HepG2 (cell line): ENCODE results near the gene ASAP2. TPM values are rescaled to one million over a fixed set of nuclear protein-coding genes. Genes with fewer than 3 reads are reported as not detected.
A peak's percentile ranks its signal among the peaks of the same experiment; 100 is the strongest.

ENCODE experiments used
- ARHGAP35 ChIP-seq: sonication (generic); formaldehyde crosslinking; IDR thresholded peaks from 2 replicates; pipeline ENCODE4 v1.9.0; 2022; ENCODE audit warnings: mild to moderate bottlenecking, inconsistent platforms, moderate library complexity, missing genetic modification reagents, borderline replicate concordance
- ATF7-NPFF ChIP-seq: sonication (generic); formaldehyde crosslinking; IDR thresholded peaks from 2 replicates; pipeline ENCODE4 v1.8.1; 2023; ENCODE audit warnings: mild to moderate bottlenecking, low read depth, missing genetic modification reagents, moderate library complexity
- EP300 ChIP-seq, 3 experiments: sonication (generic) in 1 of 3; formaldehyde crosslinking in 1 of 3; IDR thresholded peaks; 2 replicates each; pipeline versions ENCODE4 v1.5.1 to v1.6.1; 2011 to 2020; ENCODE audit warnings: low read depth in 2 of 3, low read length in 2 of 3, borderline replicate concordance in 1 of 3, improper control_type of control experiment in 1 of 3, mild to moderate bottlenecking in 1 of 3, missing genetic modification reagents in 1 of 3, moderate library complexity in 1 of 3
- ETV6 ChIP-seq: sonication (generic); formaldehyde crosslinking; conservative IDR thresholded peaks from 2 replicates; pipeline ENCODE4 v1.4.0; 2020; ENCODE audit warnings: missing genetic modification reagents
- EZH2 ChIP-seq: conservative IDR thresholded peaks from 2 replicates; pipeline ENCODE4 v1.6.1; 2012; ENCODE audit warnings: mild to moderate bottlenecking, low read depth, low read length, moderate library complexity
- MAZ ChIP-seq, 2 experiments: sonication (generic) in 1 of 2; formaldehyde crosslinking in 1 of 2; IDR thresholded peaks; 2 replicates each; pipeline versions ENCODE4 v1.5.0 to v1.6.1; 2012 to 2020; ENCODE audit warnings: low read depth in 2 of 2, mild to moderate bottlenecking in 2 of 2, borderline replicate concordance in 1 of 2, improper control_type of control experiment in 1 of 2, low read length in 1 of 2, missing genetic modification reagents in 1 of 2, moderate library complexity in 1 of 2
- MBD4 ChIP-seq: IDR thresholded peaks from 2 replicates; pipeline ENCODE4 v1.6.1; 2012; ENCODE audit warnings: low read length, inconsistent platforms, borderline replicate concordance
- MTA3 ChIP-seq: sonication (generic); formaldehyde crosslinking; IDR thresholded peaks from 2 replicates; pipeline ENCODE4 v1.4.0; 2020; ENCODE audit warnings: missing genetic modification reagents
- NFE2L1 ChIP-seq: sonication (generic); formaldehyde crosslinking; IDR thresholded peaks from 2 replicates; pipeline ENCODE4 v1.4.0; 2020; ENCODE audit warnings: missing genetic modification reagents, mild to moderate bottlenecking, borderline replicate concordance
- NR2F6 ChIP-seq, 2 experiments: IDR thresholded peaks; 2 replicates each; pipeline ENCODE4 v1.6.1; 2016; ENCODE audit warnings: antibody characterized with exemption in 1 of 2, mild to moderate bottlenecking in 1 of 2
- RAD21 ChIP-seq: fragments of 450-650 bp; formaldehyde crosslinking; IDR thresholded peaks from 2 replicates; pipeline ENCODE4 v1.5.0; 2020; ENCODE audit warnings: mild to moderate bottlenecking
- SPEN ChIP-seq: sonication (generic); formaldehyde crosslinking; IDR thresholded peaks from 2 replicates; pipeline ENCODE4 v1.5.1; 2020; ENCODE audit warnings: low read depth, mild to moderate bottlenecking, missing genetic modification reagents
- SRY ChIP-seq: sonication (generic); formaldehyde crosslinking; IDR thresholded peaks from 2 replicates; pipeline ENCODE4 v1.8.0; 2022; ENCODE audit warnings: mild to moderate bottlenecking, missing genetic modification reagents
- ZBTB38 ChIP-seq: sonication (generic); formaldehyde crosslinking; IDR thresholded peaks from 2 replicates; pipeline ENCODE4 v1.5.1; 2020; ENCODE audit warnings: mild to moderate bottlenecking, missing genetic modification reagents
- ZBTB7B ChIP-seq: sonication (generic); formaldehyde crosslinking; IDR thresholded peaks from 2 replicates; pipeline ENCODE4 v1.4.0; 2020; ENCODE audit warnings: missing genetic modification reagents
- ZC3H13 ChIP-seq: sonication (generic); formaldehyde crosslinking; IDR thresholded peaks from 2 replicates; pipeline ENCODE4 v1.8.1; 2023; ENCODE audit warnings: mild to moderate bottlenecking, missing genetic modification reagents, moderate library complexity
- ZNF232 ChIP-seq: sonication (generic); formaldehyde crosslinking; IDR thresholded peaks from 2 replicates; pipeline ENCODE4 v1.4.0; 2020; ENCODE audit warnings: missing genetic modification reagents, borderline replicate concordance
- ZNF589 ChIP-seq: sonication (generic); formaldehyde crosslinking; conservative IDR thresholded peaks from 2 replicates; pipeline ENCODE4 v1.8.0; 2022; ENCODE audit warnings: mild to moderate bottlenecking, moderate library complexity, missing genetic modification reagents
- ZNF766 ChIP-seq: sonication (generic); formaldehyde crosslinking; IDR thresholded peaks from 2 replicates; pipeline ENCODE4 v1.5.0; 2020; ENCODE audit warnings: missing genetic modification reagents, borderline replicate concordance
- polyA plus RNA-seq, 8 experiments: library from polyadenylated mRNA; depleted of rRNA in 3 of 8; stranded (reverse) in 7 of 8; unstranded in 1 of 8; fragments of >200 nt; fragmentation: Illumina TruSeq in 4 of 8; extraction: Trizol in 4 of 8; gene quantifications; 2 replicates each; pipeline versions ENCODE4 v1.2.1 to v1.2.3, GENCODE V29; 2011 to 2016; ENCODE audit warnings: low read depth in 4 of 8, missing spikeins in 1 of 8, mixed read lengths in 1 of 8; ENCODE audit not compliant: insufficient read depth in 1 of 8
- total RNA-seq, 5 experiments: library from RNA; depleted of rRNA; stranded (reverse); fragments of >200 nt; fragmentation: Illumina TruSeq; extraction: Trizol; gene quantifications; 2 replicates each; pipeline ENCODE4 v1.2.3, GENCODE V29; 2016; ENCODE audit warnings: low read depth in 1 of 5
- TF ChIP-seq, protein P1 (sequence below): sonication (generic); formaldehyde crosslinking; IDR thresholded peaks from 2 replicates; pipeline ENCODE4 v1.5.0; 2020; ENCODE audit warnings: mild to moderate bottlenecking, missing genetic modification reagents, borderline replicate concordance
- TF ChIP-seq, protein P2 (sequence below): sonication (generic); formaldehyde crosslinking; IDR thresholded peaks from 2 replicates; pipeline ENCODE4 v1.4.0; 2020; ENCODE audit warnings: missing genetic modification reagents
- TF ChIP-seq, protein P3 (sequence below): sonication (generic); formaldehyde crosslinking; conservative IDR thresholded peaks from 2 replicates; pipeline ENCODE4 v1.4.0; 2020; ENCODE audit warnings: missing genetic modification reagents

Gene ASAP2
- total and polyA plus RNA-seq, 2 of the 13 experiments (the other 11 are each of a cell fraction or from before 2014, with no cell fraction given): 7.3 to 22.3 TPM

DNA sequence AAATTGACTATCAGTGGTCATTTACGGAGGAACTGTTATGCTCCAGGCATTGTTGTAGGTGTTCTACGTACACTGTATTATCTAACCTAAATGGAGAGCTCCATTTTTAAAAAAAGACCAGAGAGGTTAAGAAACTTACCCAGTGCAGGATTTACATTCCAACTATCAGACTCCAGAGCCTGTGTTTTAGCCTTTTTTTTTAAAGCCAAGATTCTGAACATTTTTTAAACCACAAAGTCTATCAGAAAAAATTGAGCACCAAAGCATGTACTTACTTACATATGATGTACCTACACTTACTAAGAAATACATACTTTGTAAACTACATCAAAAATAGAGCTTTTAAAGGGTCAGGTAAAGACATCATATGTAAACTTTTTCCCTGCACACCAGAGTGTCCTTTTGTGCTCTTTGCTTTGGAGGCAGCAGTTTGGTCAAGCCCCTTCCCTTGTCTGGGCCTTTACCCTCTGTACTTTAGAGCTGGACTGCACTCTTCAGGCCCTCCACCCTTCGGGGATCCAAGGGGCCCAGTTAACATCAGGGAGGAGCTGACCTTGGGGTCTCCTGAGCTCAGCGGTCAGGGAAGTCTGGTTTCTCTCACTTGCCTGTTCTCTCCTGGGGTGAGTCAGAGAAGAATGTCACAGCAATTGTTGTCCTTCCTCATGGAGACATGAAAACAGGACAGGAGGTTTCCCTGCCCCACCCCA is 158.3 kb downstream of the ASAP2 start (continued):
- TF ChIP-seq EP300 (IDR thresholded peaks at IDR 0.05; ENCODE audit: low read depth in 2 of 2, low read length in 2 of 2) (peak in 1 of 2 experiments; percentile 63; a peak in 1 of 4 replicates), EP300 (CRISPR knock-in tag; IDR thresholded peaks at IDR 0.05; ENCODE audit: borderline replicate concordance) (no peak), ZNF232 (CRISPR knock-in tag) (no peak), SRY (CRISPR knock-in tag) (no peak), ZC3H13 (CRISPR knock-in tag) (no peak), EZH2 (no peak), MAZ (IDR thresholded peaks at IDR 0.05; ENCODE audit: borderline replicate concordance, low read depth, low read length) (no peak), MAZ (CRISPR knock-in tag; IDR thresholded peaks at IDR 0.05; ENCODE audit: low read depth) (peak; percentile 29; the same call in 1 of the 2 replicates), MBD4 (no peak), SPEN (CRISPR knock-in tag) (no peak), ZBTB7B (CRISPR knock-in tag) (peak; percentile 67; the same call in 1 of the 2 replicates), ARHGAP35 (CRISPR knock-in tag) (no peak), MTA3 (no peak), ZNF766 (no peak), ATF7-NPFF (no peak), ZBTB38 (CRISPR knock-in tag) (no peak), RAD21 (CRISPR knock-in tag) (no peak), ETV6 (CRISPR knock-in tag) (no peak), NR2F6 (IDR thresholded peaks at IDR 0.05) (peak; percentile 68), NR2F6 (CRISPR knock-in tag; IDR thresholded peaks at IDR 0.05) (peak; percentile 43; the same call in 1 of the 2 replicates), NFE2L1 (CRISPR knock-in tag) (no peak), ZNF589 (CRISPR knock-in tag) (no peak)
- TF ChIP-seq, protein P1, sequence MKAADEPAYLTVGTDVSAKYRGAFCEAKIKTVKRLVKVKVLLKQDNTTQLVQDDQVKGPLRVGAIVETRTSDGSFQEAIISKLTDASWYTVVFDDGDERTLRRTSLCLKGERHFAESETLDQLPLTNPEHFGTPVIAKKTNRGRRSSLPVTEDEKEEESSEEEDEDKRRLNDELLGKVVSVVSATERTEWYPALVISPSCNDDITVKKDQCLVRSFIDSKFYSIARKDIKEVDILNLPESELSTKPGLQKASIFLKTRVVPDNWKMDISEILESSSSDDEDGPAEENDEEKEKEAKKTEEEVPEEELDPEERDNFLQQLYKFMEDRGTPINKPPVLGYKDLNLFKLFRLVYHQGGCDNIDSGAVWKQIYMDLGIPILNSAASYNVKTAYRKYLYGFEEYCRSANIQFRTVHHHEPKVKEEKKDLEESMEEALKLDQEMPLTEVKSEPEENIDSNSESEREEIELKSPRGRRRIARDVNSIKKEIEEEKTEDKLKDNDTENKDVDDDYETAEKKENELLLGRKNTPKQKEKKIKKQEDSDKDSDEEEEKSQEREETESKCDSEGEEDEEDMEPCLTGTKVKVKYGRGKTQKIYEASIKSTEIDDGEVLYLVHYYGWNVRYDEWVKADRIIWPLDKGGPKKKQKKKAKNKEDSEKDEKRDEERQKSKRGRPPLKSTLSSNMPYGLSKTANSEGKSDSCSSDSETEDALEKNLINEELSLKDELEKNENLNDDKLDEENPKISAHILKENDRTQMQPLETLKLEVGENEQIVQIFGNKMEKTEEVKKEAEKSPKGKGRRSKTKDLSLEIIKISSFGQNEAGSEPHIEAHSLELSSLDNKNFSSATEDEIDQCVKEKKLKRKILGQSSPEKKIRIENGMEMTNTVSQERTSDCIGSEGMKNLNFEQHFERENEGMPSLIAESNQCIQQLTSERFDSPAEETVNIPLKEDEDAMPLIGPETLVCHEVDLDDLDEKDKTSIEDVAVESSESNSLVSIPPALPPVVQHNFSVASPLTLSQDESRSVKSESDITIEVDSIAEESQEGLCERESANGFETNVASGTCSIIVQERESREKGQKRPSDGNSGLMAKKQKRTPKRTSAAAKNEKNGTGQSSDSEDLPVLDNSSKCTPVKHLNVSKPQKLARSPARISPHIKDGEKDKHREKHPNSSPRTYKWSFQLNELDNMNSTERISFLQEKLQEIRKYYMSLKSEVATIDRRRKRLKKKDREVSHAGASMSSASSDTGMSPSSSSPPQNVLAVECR: peak; percentile 39; the same call in 1 of the 2 replicates
- TF ChIP-seq, protein P2, sequence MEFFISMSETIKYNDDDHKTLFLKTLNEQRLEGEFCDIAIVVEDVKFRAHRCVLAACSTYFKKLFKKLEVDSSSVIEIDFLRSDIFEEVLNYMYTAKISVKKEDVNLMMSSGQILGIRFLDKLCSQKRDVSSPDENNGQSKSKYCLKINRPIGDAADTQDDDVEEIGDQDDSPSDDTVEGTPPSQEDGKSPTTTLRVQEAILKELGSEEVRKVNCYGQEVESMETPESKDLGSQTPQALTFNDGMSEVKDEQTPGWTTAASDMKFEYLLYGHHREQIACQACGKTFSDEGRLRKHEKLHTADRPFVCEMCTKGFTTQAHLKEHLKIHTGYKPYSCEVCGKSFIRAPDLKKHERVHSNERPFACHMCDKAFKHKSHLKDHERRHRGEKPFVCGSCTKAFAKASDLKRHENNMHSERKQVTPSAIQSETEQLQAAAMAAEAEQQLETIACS (CRISPR knock-in tag): no peak
- TF ChIP-seq, protein P3, sequence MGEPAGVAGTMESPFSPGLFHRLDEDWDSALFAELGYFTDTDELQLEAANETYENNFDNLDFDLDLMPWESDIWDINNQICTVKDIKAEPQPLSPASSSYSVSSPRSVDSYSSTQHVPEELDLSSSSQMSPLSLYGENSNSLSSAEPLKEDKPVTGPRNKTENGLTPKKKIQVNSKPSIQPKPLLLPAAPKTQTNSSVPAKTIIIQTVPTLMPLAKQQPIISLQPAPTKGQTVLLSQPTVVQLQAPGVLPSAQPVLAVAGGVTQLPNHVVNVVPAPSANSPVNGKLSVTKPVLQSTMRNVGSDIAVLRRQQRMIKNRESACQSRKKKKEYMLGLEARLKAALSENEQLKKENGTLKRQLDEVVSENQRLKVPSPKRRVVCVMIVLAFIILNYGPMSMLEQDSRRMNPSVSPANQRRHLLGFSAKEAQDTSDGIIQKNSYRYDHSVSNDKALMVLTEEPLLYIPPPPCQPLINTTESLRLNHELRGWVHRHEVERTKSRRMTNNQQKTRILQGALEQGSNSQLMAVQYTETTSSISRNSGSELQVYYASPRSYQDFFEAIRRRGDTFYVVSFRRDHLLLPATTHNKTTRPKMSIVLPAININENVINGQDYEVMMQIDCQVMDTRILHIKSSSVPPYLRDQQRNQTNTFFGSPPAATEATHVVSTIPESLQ: no peak
